ENCODE results near the gene CMTM6.

DNA sequence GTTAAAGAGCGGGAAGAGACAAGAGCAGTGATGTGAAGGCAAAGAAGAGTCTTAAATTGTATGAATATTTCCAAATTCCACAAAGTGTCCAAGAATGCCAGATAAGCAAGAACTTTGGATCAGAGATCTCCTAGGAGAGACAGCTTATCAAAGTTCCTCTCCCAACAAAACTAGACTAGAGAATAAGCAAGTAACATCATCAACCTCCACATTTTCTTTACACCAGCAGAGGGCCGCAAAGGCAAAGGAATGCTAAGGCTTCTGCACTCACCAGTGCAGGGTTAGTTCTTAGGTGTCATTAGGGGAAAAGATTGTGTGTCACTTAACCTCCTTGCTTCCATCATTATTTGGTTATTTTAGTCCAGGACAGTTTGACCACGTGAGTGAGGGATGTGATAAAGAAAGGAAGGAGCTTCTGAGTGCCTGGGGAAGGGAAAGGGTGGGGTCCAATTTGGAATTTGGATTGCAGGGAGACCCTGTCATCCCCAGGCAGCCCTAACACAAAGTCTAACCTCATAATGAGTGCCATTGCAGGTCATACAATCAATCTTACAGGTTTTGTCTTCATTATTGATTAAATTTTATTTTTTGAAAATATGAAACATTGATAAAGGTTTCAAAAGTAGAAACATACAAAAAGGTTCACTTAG, 7.5 kb upstream of the CMTM6 start:
- TF ChIP-seq, protein P1, sequence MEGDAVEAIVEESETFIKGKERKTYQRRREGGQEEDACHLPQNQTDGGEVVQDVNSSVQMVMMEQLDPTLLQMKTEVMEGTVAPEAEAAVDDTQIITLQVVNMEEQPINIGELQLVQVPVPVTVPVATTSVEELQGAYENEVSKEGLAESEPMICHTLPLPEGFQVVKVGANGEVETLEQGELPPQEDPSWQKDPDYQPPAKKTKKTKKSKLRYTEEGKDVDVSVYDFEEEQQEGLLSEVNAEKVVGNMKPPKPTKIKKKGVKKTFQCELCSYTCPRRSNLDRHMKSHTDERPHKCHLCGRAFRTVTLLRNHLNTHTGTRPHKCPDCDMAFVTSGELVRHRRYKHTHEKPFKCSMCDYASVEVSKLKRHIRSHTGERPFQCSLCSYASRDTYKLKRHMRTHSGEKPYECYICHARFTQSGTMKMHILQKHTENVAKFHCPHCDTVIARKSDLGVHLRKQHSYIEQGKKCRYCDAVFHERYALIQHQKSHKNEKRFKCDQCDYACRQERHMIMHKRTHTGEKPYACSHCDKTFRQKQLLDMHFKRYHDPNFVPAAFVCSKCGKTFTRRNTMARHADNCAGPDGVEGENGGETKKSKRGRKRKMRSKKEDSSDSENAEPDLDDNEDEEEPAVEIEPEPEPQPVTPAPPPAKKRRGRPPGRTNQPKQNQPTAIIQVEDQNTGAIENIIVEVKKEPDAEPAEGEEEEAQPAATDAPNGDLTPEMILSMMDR (IDR thresholded peaks at IDR 0.05; ENCODE audit: low read length) = peak; percentile 69
- no peak for TF ChIP-seq EZH2 (optimal IDR thresholded peaks at IDR 0.05; ENCODE audit: low read depth, low read length)
